ENCODE data around the gene PCBP3.

The PCBP3 gene

GRCh38 chr21:45927032-45927431 is 283.5 kb downstream of the PCBP3 start:
- no peak overlapping the region for H3K27ac Mint-ChIP-seq
- H3K4me1 Mint-ChIP-seq (ENCODE audit: low read depth), result no peaks in the 10 kb centered on the region
- no peak overlapping the region for H3K4me3 Mint-ChIP-seq
- H3K9me3 Mint-ChIP-seq, result no peaks in the 10 kb centered on the region
- no peaks in the 10 kb centered on the region for H3K36me3 Mint-ChIP-seq (ENCODE audit: low read depth)
- H3K27me3 Mint-ChIP-seq (ENCODE audit: low read depth), result no peaks in the 10 kb centered on the region

GRCh38 chr21:45927851-45928850 is 284.6 kb downstream of the PCBP3 start:
- Mint-ChIP-seq H3K4me3 (no peak overlapping the region), H3K4me1 (ENCODE audit: low read depth) (no peaks in the 10 kb centered on the region), H3K36me3 (ENCODE audit: low read depth) (no peaks in the 10 kb centered on the region), H3K27ac (no peak overlapping the region), H3K27me3 (ENCODE audit: low read depth) (no peaks in the 10 kb centered on the region), H3K9me3 (no peaks in the 10 kb centered on the region)

GRCh38 chr21:45929449-45929848 is 285.9 kb downstream of the PCBP3 start:
- H3K4me3 Mint-ChIP-seq, result no peak overlapping the region
- no peaks in the 10 kb centered on the region for H3K9me3 Mint-ChIP-seq
- no peaks in the 10 kb centered on the region for H3K4me1 Mint-ChIP-seq (ENCODE audit: low read depth)
- H3K27ac Mint-ChIP-seq, result no peak overlapping the region
- H3K36me3 Mint-ChIP-seq (ENCODE audit: low read depth), result no peaks in the 10 kb centered on the region
- no peaks in the 10 kb centered on the region for H3K27me3 Mint-ChIP-seq (ENCODE audit: low read depth)

GRCh38 chr21:45930231-45930760 is 286.8 kb downstream of the PCBP3 start:
- Mint-ChIP-seq H3K4me3 (no peak overlapping the region), H3K27ac (no peak overlapping the region), H3K4me1 (ENCODE audit: low read depth) (no peaks in the 10 kb centered on the region), H3K27me3 (ENCODE audit: low read depth) (no peaks in the 10 kb centered on the region), H3K36me3 (ENCODE audit: low read depth) (no peaks in the 10 kb centered on the region), H3K9me3 (no peaks in the 10 kb centered on the region)

- H3K27ac Mint-ChIP-seq, result peak overlapping the region; percentile 26
- no peaks in the 10 kb centered on the region for H3K36me3 Mint-ChIP-seq (ENCODE audit: low read depth)
- no peaks in the 10 kb centered on the region for H3K4me1 Mint-ChIP-seq (ENCODE audit: low read depth)
- H3K9me3 Mint-ChIP-seq, result no peaks in the 10 kb centered on the region
- no peaks in the 10 kb centered on the region for H3K27me3 Mint-ChIP-seq (ENCODE audit: low read depth)
- H3K4me3 Mint-ChIP-seq, result no peak overlapping the region
Measured at GRCh38 chr21:45930792-45931191, 287.3 kb downstream of the PCBP3 start.

- H3K27ac Mint-ChIP-seq, result no peak overlapping the region
- no peaks in the 10 kb centered on the region for H3K27me3 Mint-ChIP-seq (ENCODE audit: low read depth)
- H3K9me3 Mint-ChIP-seq, result no peaks in the 10 kb centered on the region
- H3K4me1 Mint-ChIP-seq (ENCODE audit: low read depth), result no peaks in the 10 kb centered on the region
- no peaks in the 10 kb centered on the region for H3K36me3 Mint-ChIP-seq (ENCODE audit: low read depth)
- H3K4me3 Mint-ChIP-seq, result no peak overlapping the region
Measured at GRCh38 chr21:45931397-45931969, 288.0 kb downstream of the PCBP3 start.

- no peaks in the 10 kb centered on the region for H3K4me1 Mint-ChIP-seq (ENCODE audit: low read depth)
Measured at GRCh38 chr21:45932922-45933502, 289.5 kb downstream of the PCBP3 start.

GRCh38 chr21:45934085-45934484 is 290.6 kb downstream of the PCBP3 start:
- H3K4me3 Mint-ChIP-seq, result no peak overlapping the region
- no peak overlapping the region for H3K27ac Mint-ChIP-seq
- no peaks in the 10 kb centered on the region for H3K4me1 Mint-ChIP-seq (ENCODE audit: low read depth)
- H3K27me3 Mint-ChIP-seq (ENCODE audit: low read depth), result no peaks in the 10 kb centered on the region
- no peaks in the 10 kb centered on the region for H3K36me3 Mint-ChIP-seq (ENCODE audit: low read depth)
- H3K9me3 Mint-ChIP-seq, result no peaks in the 10 kb centered on the region

More at GRCh38 chr21:45932922-45933502, 289.5 kb downstream of the PCBP3 start:
- Mint-ChIP-seq H3K27ac (no peak overlapping the region), H3K27me3 (ENCODE audit: low read depth) (no peaks in the 10 kb centered on the region), H3K4me3 (no peak overlapping the region), H3K36me3 (ENCODE audit: low read depth) (no peaks in the 10 kb centered on the region), H3K9me3 (no peaks in the 10 kb centered on the region)

GRCh38 chr21:45934554-45934953 is 291.0 kb downstream of the PCBP3 start:
- H3K36me3 Mint-ChIP-seq (ENCODE audit: low read depth), result no peaks in the 10 kb centered on the region
- no peak overlapping the region for H3K4me3 Mint-ChIP-seq
- H3K4me1 Mint-ChIP-seq (ENCODE audit: low read depth), result no peaks in the 10 kb centered on the region
- no peaks in the 10 kb centered on the region for H3K27me3 Mint-ChIP-seq (ENCODE audit: low read depth)
- no peaks in the 10 kb centered on the region for H3K9me3 Mint-ChIP-seq
- H3K27ac Mint-ChIP-seq, result no peak overlapping the region

GRCh38 chr21:45935628-45936027 is 292.1 kb downstream of the PCBP3 start:
- Mint-ChIP-seq H3K4me1 (ENCODE audit: low read depth) (no peaks in the 10 kb centered on the region), H3K27me3 (ENCODE audit: low read depth) (no peaks in the 10 kb centered on the region), H3K36me3 (ENCODE audit: low read depth) (no peaks in the 10 kb centered on the region), H3K9me3 (no peaks in the 10 kb centered on the region), H3K27ac (no peak overlapping the region), H3K4me3 (no peak overlapping the region)

- Mint-ChIP-seq H3K36me3 (ENCODE audit: low read depth) (no peaks in the 10 kb centered on the region), H3K27ac (no peak overlapping the region), H3K27me3 (ENCODE audit: low read depth) (no peaks in the 10 kb centered on the region), H3K4me3 (no peak overlapping the region), H3K4me1 (ENCODE audit: low read depth) (no peaks in the 10 kb centered on the region), H3K9me3 (no peaks in the 10 kb centered on the region)
Measured at GRCh38 chr21:45937721-45938452, 294.4 kb downstream of the PCBP3 start.

GRCh38 chr21:45938453-45938755 is 294.9 kb downstream of the PCBP3 start:
- no peaks in the 10 kb centered on the region for H3K4me1 Mint-ChIP-seq (ENCODE audit: low read depth)
- no peaks in the 10 kb centered on the region for H3K27me3 Mint-ChIP-seq (ENCODE audit: low read depth)
- H3K27ac Mint-ChIP-seq, result no peak overlapping the region
- H3K4me3 Mint-ChIP-seq, result no peak overlapping the region
- no peaks in the 10 kb centered on the region for H3K36me3 Mint-ChIP-seq (ENCODE audit: low read depth)
- H3K9me3 Mint-ChIP-seq, result no peaks in the 10 kb centered on the region

- H3K9me3 Mint-ChIP-seq, result no peaks in the 10 kb centered on the region
- no peaks in the 10 kb centered on the region for H3K4me1 Mint-ChIP-seq (ENCODE audit: low read depth)
- H3K27ac Mint-ChIP-seq, result no peak overlapping the region
- H3K27me3 Mint-ChIP-seq (ENCODE audit: low read depth), result no peaks in the 10 kb centered on the region
- H3K4me3 Mint-ChIP-seq, result no peak overlapping the region
- H3K36me3 Mint-ChIP-seq (ENCODE audit: low read depth), result no peaks in the 10 kb centered on the region
Measured at GRCh38 chr21:45938811-45939520, 295.4 kb downstream of the PCBP3 start.

- no peak overlapping the region for H3K4me3 Mint-ChIP-seq
- H3K9me3 Mint-ChIP-seq, result no peaks in the 10 kb centered on the region
- H3K27me3 Mint-ChIP-seq (ENCODE audit: low read depth), result no peaks in the 10 kb centered on the region
- no peaks in the 10 kb centered on the region for H3K36me3 Mint-ChIP-seq (ENCODE audit: low read depth)
- H3K4me1 Mint-ChIP-seq (ENCODE audit: low read depth), result no peaks in the 10 kb centered on the region
- no peak overlapping the region for H3K27ac Mint-ChIP-seq
Measured at GRCh38 chr21:45939521-45940045, 296.1 kb downstream of the PCBP3 start.
